Measurements from ENCODE around the gene OR4D2. TPM values are rescaled to one million over a fixed set of nuclear protein-coding genes. Genes with fewer than 3 reads are reported as not detected.

The OR4D2 gene
- polyA plus RNA-seq, 1 donor (not counting 4 experiments of a cell fraction or from before 2014, with no cell fraction given), result not detected

GRCh38 chr17:58184308-58184985 lies 17.7 kb downstream of the OR4D2 start:
- H3K4me3 ChIP-seq (ENCODE audit: control insufficient read depth in 2 of 3, extremely low read depth in 1 of 3, insufficient read depth in 2 of 3, low read depth in 1 of 3, low read length in 3 of 3), result no peak overlapping the region
- H3K27me3 ChIP-seq (ENCODE audit: control insufficient read depth, extremely low read depth, insufficient read depth, low read length), result peaks cover 8% of the 10 kb centered on the region
- no peak overlapping the region for H3K27ac ChIP-seq (ENCODE audit: control insufficient read depth, insufficient read depth, low read length)
- H3K9ac ChIP-seq (ENCODE audit: control insufficient read depth, extremely low read depth, insufficient read depth, low read length), result no peak overlapping the region
- H2AFZ ChIP-seq (ENCODE audit: control insufficient read depth, low read length), result no peak overlapping the region
- peak overlapping the region; percentile 45 for H3K4me2 ChIP-seq (ENCODE audit: control insufficient read depth, extremely low read depth, insufficient read depth, low read depth, low read length)
- DNase-seq (ENCODE audit: low read depth, low spot score), result peak; percentile 83
- dilution Hi-C loops (cut with MboI; ENCODE audit: extremely low pct_ligation_motif_present, low sequenced_read_pairs), result no loop called here
- TF ChIP-seq CTCF (optimal IDR thresholded peaks at IDR 0.05 in 1 of 3, IDR thresholded peaks at IDR 0.05 in 1 of 3, conservative IDR thresholded peaks at IDR 0.05 in 1 of 3; ENCODE audit: extremely low read depth in 1 of 3, insufficient read depth in 2 of 3, low read length in 3 of 3) (no peak), EZH2 (IDR thresholded peaks at IDR 0.05; ENCODE audit: low read length) (no peak)
- H3K9me1 ChIP-seq (ENCODE audit: control insufficient read depth, extremely low read depth, insufficient read depth, low read length), result no peaks in the 10 kb centered on the region
- peaks cover 7% of the 10 kb centered on the region for H3K4me1 ChIP-seq (ENCODE audit: control insufficient read depth, extremely low read depth, insufficient read depth, low read length)
- no peaks in the 10 kb centered on the region for H4K20me1 ChIP-seq (ENCODE audit: control insufficient read depth, extremely low read depth, insufficient read depth, low read length)
- no peak for FAIRE-seq
- H3K36me3 ChIP-seq (ENCODE audit: control insufficient read depth in 2 of 2, extremely low read depth in 1 of 2, insufficient read depth in 2 of 2, low read length in 2 of 2), result no peaks in the 10 kb centered on the region
- H3K79me2 ChIP-seq (ENCODE audit: control insufficient read depth, insufficient read depth, low read length), result no peaks in the 10 kb centered on the region
- H3K9me3 ChIP-seq (ENCODE audit: control insufficient read depth, low read depth, low read length), result no peaks in the 10 kb centered on the region

GRCh38 chr17:58184986-58185761 lies 18.4 kb downstream of the OR4D2 start:
- Histone ChIP-seq H3K27ac (ENCODE audit: control insufficient read depth, insufficient read depth, low read length) (no peak overlapping the region), H3K9me1 (ENCODE audit: control insufficient read depth, extremely low read depth, insufficient read depth, low read length) (no peaks in the 10 kb centered on the region), H4K20me1 (ENCODE audit: control insufficient read depth, extremely low read depth, insufficient read depth, low read length) (no peaks in the 10 kb centered on the region), H3K9me3 (ENCODE audit: control insufficient read depth, low read depth, low read length) (no peaks in the 10 kb centered on the region), H3K9ac (ENCODE audit: control insufficient read depth, extremely low read depth, insufficient read depth, low read length) (no peak overlapping the region), H3K4me1 (ENCODE audit: control insufficient read depth, extremely low read depth, insufficient read depth, low read length) (peaks cover 14% of the 10 kb centered on the region), H3K79me2 (ENCODE audit: control insufficient read depth, insufficient read depth, low read length) (no peaks in the 10 kb centered on the region), H3K4me3 (ENCODE audit: control insufficient read depth in 2 of 3, extremely low read depth in 1 of 3, insufficient read depth in 2 of 3, low read depth in 1 of 3, low read length in 3 of 3) (no peak overlapping the region), H3K27me3 (ENCODE audit: control insufficient read depth, extremely low read depth, insufficient read depth, low read length) (peaks cover 8% of the 10 kb centered on the region), H2AFZ (ENCODE audit: control insufficient read depth, low read length) (no peak overlapping the region), H3K36me3 (ENCODE audit: control insufficient read depth in 2 of 2, extremely low read depth in 1 of 2, insufficient read depth in 2 of 2, low read length in 2 of 2) (no peaks in the 10 kb centered on the region), H3K4me2 (ENCODE audit: control insufficient read depth, extremely low read depth, insufficient read depth, low read depth, low read length) (no peak overlapping the region)
- TF ChIP-seq CTCF (optimal IDR thresholded peaks at IDR 0.05 in 1 of 3, IDR thresholded peaks at IDR 0.05 in 1 of 3, conservative IDR thresholded peaks at IDR 0.05 in 1 of 3; ENCODE audit: extremely low read depth in 1 of 3, insufficient read depth in 2 of 3, low read length in 3 of 3), result no peak
- TF ChIP-seq EZH2 (IDR thresholded peaks at IDR 0.05; ENCODE audit: low read length), result no peak
- dilution Hi-C loops (cut with MboI; ENCODE audit: extremely low pct_ligation_motif_present, low sequenced_read_pairs), result no loop called here
- FAIRE-seq (no peak), DNase-seq (ENCODE audit: low read depth, low spot score) (no peak)

Measured in keratinocyte (primary cell).